Endothelial cell of umbilical vein (primary cell): ENCODE results near the gene CD99L2. TPM values are rescaled to one million over a fixed set of nuclear protein-coding genes. Genes with fewer than 3 reads are reported as not detected.

Source experiments
- BruUV-seq: library from RNA; stranded (reverse); fragments of 400-500 nt; replicated peaks from 2 replicates; lab custom pipeline; 2021; lab: Mats Ljungman, UMichigan
- CTCF ChIA-PET: fragments of 300-600, 350-600 bp; sonication (Branson Sonifier 250); formaldehyde crosslinking; loops from one replicate; lab custom pipeline; 2021; ENCODE audit warnings: antibody characterized with exemption, inconsistent platforms; lab: Charles Lee
- POLR2A ChIA-PET: fragments of 300-600, 350-600 bp; sonication (Branson Sonifier 250); formaldehyde crosslinking; loops from one replicate; lab custom pipeline; 2021; ENCODE audit warnings: antibody characterized with exemption, inconsistent platforms; lab: Charles Lee
- DNase-seq: peaks from one replicate; pipeline ENCODE4 v3.0.0-alpha.2; 2011; ENCODE audit warnings: low read depth, low spot score
- FAIRE-seq: peaks from 2 replicates; lab custom pipeline; 2011; peaks lifted over from hg19 to GRCh38; lab: Jason Lieb, UNC
- H2AFZ ChIP-seq: 2 replicates; pipeline ENCODE4 v1.6.0; 2012; ENCODE audit warnings: low read depth, low read length, control low read depth, inconsistent platforms
- H3K27ac ChIP-seq: 2 replicates; pipeline ENCODE4 v1.5.1; 2011; ENCODE audit warnings: low read depth, mild to moderate bottlenecking, control low read depth, low read length, moderate library complexity; ENCODE audit not compliant: insufficient read depth
- H3K27me3 ChIP-seq, 2 experiments: 2 replicates each; pipeline versions ENCODE4 v1.6.0 to v1.6.1; 2011; ENCODE audit warnings: low read length in 2 of 2, mixed read lengths in 1 of 2; ENCODE audit not compliant: control insufficient read depth in 2 of 2, insufficient read depth in 2 of 2
- H3K36me3 ChIP-seq, 2 experiments: 2 replicates in 1 of 2; 3 replicates in 1 of 2; pipeline ENCODE4 v1.5.1; 2011; ENCODE audit warnings: low read length in 2 of 2, mild to moderate bottlenecking in 1 of 2, moderate library complexity in 1 of 2; ENCODE audit not compliant: control insufficient read depth in 2 of 2, insufficient read depth in 2 of 2; ENCODE audit errors: extremely low read depth in 1 of 2
- H3K4me1 ChIP-seq: 3 replicates; pipeline ENCODE4 v1.5.1; 2011; ENCODE audit warnings: mild to moderate bottlenecking, low read length; ENCODE audit not compliant: control insufficient read depth, insufficient read depth; ENCODE audit errors: extremely low read depth
- H3K4me2 ChIP-seq: 2 replicates; pipeline ENCODE4 v1.6.1; 2011; ENCODE audit warnings: low read length, control low read depth, mixed read lengths; ENCODE audit not compliant: insufficient read depth
- H3K4me3 ChIP-seq, 3 experiments: fragments of 200-600 bp in 1 of 3; sonication (generic), shearing (Covaris generic) in 1 of 3; replicated peaks in 1 of 3; 2 replicates each; pipeline ENCODE4 v1.5.1; 2011 to 2016; ENCODE audit warnings: control low read depth in 3 of 3, low read length in 3 of 3, mild to moderate bottlenecking in 2 of 3, inconsistent platforms in 1 of 3, low read depth in 1 of 3, moderate library complexity in 1 of 3; ENCODE audit not compliant: insufficient read depth in 1 of 3
- H3K79me2 ChIP-seq: 2 replicates; pipeline ENCODE4 v1.6.0; 2012; ENCODE audit warnings: low read length, inconsistent platforms; ENCODE audit not compliant: control insufficient read depth, insufficient read depth
- H3K9ac ChIP-seq: replicated peaks from 2 replicates; pipeline ENCODE3; 2011; ENCODE audit warnings: low read length, control low read depth; ENCODE audit not compliant: insufficient read depth; ENCODE audit errors: extremely low read depth
- H3K9me1 ChIP-seq: replicated peaks from 3 replicates; pipeline ENCODE4 v1.6.0; 2011; ENCODE audit warnings: mild to moderate bottlenecking, low read length; ENCODE audit not compliant: control insufficient read depth, insufficient read depth; ENCODE audit errors: extremely low read depth
- H3K9me3 ChIP-seq: replicated peaks from 2 replicates; pipeline ENCODE4 v1.5.1; 2012; ENCODE audit warnings: low read length, inconsistent platforms; ENCODE audit not compliant: control insufficient read depth, insufficient read depth
- H4K20me1 ChIP-seq: replicated peaks from 2 replicates; pipeline ENCODE3; 2011; ENCODE audit warnings: mild to moderate bottlenecking, low read length; ENCODE audit not compliant: control insufficient read depth, insufficient read depth; ENCODE audit errors: extremely low read depth
- FOS ChIP-seq: IDR thresholded peaks from 2 replicates; pipeline ENCODE4 v1.6.1; 2011; ENCODE audit warnings: mild to moderate bottlenecking, low read length, moderate library complexity, borderline replicate concordance; ENCODE audit not compliant: insufficient read depth
- JUN ChIP-seq: IDR thresholded peaks from 2 replicates; pipeline ENCODE4 v1.6.1; 2011; ENCODE audit warnings: borderline replicate concordance, low read depth; ENCODE audit not compliant: insufficient read length, insufficient read depth
- MAX ChIP-seq: IDR thresholded peaks from 2 replicates; pipeline ENCODE4 v1.6.1; 2011; ENCODE audit not compliant: insufficient read depth, insufficient read length
- POLR2A ChIP-seq: IDR thresholded peaks from 2 replicates; pipeline ENCODE4 v1.6.1; 2012; ENCODE audit warnings: low read depth, mild to moderate bottlenecking, control low read depth, low read length
- dilution Hi-C: fragments of 300-500 bp; cut with MboI; formaldehyde crosslinking; loops from one replicate; pipeline ENCODE4 v1.15.0; 2019; ENCODE audit warnings: low sequenced_read_pairs; ENCODE audit not compliant: extremely low pct_ligation_motif_present
- intact Hi-C: fragments of 100-400 bp; cut with micrococcal nuclease; formaldehyde crosslinking; loops from one replicate; pipeline ENCODE4 v1.10.0; 2022
- polyA plus RNA-seq, 4 experiments: library from polyadenylated mRNA; depleted of rRNA in 3 of 4; stranded (reverse) in 3 of 4; unstranded in 1 of 4; fragments of >200 nt; gene quantifications; 2 replicates each; pipeline versions ENCODE4 v1.2.1 to v1.2.3, GENCODE V29; 2011 to 2012; ENCODE audit warnings: missing spikeins in 1 of 4
- total RNA-seq: library from RNA; stranded (reverse); gene quantifications from 2 replicates; pipeline ENCODE4 v1.2.3, GENCODE V29; 2021

CD99L2 gene
- total and polyA plus RNA-seq, 2 donors (not counting 3 experiments of a cell fraction or from before 2014, with no cell fraction given): 33.2 to 43.4 TPM

- dilution Hi-C loops: no loop called here
- intact Hi-C loops: no loop called here
- H3K4me3 ChIP-seq: no peak overlapping the region
- no peaks in the 10 kb centered on the region for H3K9me3 ChIP-seq
- no peak for FAIRE-seq
- H2AFZ ChIP-seq: no peak overlapping the region
- no TSS peak for BruUV-seq
- POLR2A ChIA-PET: no interaction called here
- no peak for TF ChIP-seq MAX
- no peak for TF ChIP-seq JUN
- no peaks in the 10 kb centered on the region for H3K4me1 ChIP-seq
- H3K36me3 ChIP-seq: no peaks in the 10 kb centered on the region
- H3K79me2 ChIP-seq: no peaks in the 10 kb centered on the region
- no peaks in the 10 kb centered on the region for H3K27me3 ChIP-seq
- H3K27ac ChIP-seq: no peak overlapping the region
- H4K20me1 ChIP-seq: no peaks in the 10 kb centered on the region
- DNase-seq: no peak
- no peak overlapping the region for H3K9ac ChIP-seq
- no peaks in the 10 kb centered on the region for H3K9me1 ChIP-seq
- CTCF ChIA-PET: no interaction called here
- H3K4me2 ChIP-seq: no peak overlapping the region
Observed at GRCh38 chrX:150833454-150834056, 64.9 kb downstream of the CD99L2 start.

GRCh38 chrX:150831863-150832262 is 66.6 kb downstream of the CD99L2 start:
- Histone ChIP-seq H4K20me1 (no peaks in the 10 kb centered on the region), H3K27me3 (no peaks in the 10 kb centered on the region), H3K9ac (no peak overlapping the region), H3K9me3 (no peaks in the 10 kb centered on the region), H3K4me3 (no peak overlapping the region), H3K9me1 (no peaks in the 10 kb centered on the region), H3K4me2 (no peak overlapping the region), H3K4me1 (no peaks in the 10 kb centered on the region), H3K79me2 (no peaks in the 10 kb centered on the region), H3K36me3 (no peaks in the 10 kb centered on the region), H2AFZ (no peak overlapping the region), H3K27ac (no peak overlapping the region)
- dilution Hi-C loops: no loop called here
- BruUV-seq: no TSS peak
- intact Hi-C loops: no loop called here
- ChIA-PET CTCF (no interaction called here), POLR2A (no interaction called here)
- no peak for FAIRE-seq
- TF ChIP-seq MAX (no peak), FOS (no peak), JUN (no peak), POLR2A (no peak)
- no peak for DNase-seq
